ENCODE results near the gene SORCS2. TPM values are rescaled to one million over a fixed set of nuclear protein-coding genes. Genes with fewer than 3 reads are reported as not detected.
A peak's percentile ranks its signal among the peaks of the same experiment; 100 is the strongest.

Gene SORCS2
- total RNA-seq, 1 donor from 2014 or later = 1.2 TPM

DNA sequence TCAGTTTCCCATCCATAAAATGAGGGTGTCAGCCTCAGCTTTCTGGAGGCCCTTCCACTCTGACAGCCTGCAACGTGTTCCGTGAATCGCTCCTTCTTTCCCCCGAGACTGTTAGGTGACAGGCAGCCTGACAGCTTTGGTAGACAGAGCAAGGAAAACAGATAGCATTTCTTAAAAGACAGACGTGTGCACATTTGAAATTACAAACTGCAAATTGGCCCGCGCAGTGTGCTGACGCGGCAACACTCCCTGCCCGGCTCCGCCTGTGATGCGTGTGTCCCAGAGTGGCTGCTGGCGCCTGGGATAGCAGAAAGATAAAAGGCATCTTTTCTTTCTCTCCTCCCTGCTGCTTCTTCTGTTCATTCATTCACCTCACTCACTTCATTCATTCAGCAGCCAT, 502.0 kb downstream of the SORCS2 start:
- ATAC-seq (ENCODE audit: poor library complexity) (no peak), DNase-seq (no peak)
- intact Hi-C loops (cut with DNase I) = no loop called here

DNA sequence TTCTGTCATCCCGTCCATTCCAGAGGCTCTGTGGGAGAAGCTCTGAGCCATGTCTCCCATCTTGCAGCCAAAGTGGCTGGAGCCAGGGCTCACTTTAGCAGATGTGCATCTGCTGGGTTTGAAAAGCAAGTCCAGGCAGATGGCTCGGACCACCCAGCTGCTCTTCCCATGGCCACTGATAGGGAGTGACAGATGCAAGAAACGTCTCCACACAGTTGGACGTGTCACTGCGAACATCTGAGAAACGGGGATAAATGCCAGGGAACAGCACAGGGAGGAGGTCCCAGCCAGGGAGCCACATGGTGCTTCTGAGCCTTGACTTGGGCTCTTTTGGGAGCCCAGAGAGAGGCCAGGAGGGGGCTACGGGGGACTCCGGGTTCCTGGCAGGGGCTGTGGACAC, 505.0 kb downstream of the SORCS2 start:
- DNase-seq (peak; percentile 32), ATAC-seq (ENCODE audit: poor library complexity) (no peak)
- intact Hi-C loops (cut with DNase I) = no loop called here

DNA sequence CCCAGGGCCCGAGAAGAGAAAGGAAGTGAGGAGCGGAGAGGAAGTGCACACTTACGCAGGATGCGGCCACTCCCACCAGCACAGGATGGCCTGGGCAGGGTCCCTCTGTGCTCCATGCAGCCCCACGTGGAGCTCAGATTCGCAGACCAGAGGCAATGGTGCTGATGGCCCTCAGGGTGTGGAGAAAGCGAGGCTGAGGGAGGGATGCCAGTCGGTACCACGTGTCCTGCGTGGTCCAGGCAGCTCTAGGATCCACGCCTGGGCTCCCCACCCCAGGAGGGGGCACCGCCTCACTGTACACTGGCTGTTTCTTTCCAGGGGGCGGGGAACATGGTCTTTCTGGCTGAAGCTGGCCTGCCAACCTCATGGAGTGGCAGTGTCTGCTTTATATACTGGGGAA, 505.5 kb downstream of the SORCS2 start:
- DNase-seq = peak; percentile 36
- intact Hi-C loops (cut with DNase I) = no loop called here
- ATAC-seq (ENCODE audit: poor library complexity) = peak; percentile 11

DNA sequence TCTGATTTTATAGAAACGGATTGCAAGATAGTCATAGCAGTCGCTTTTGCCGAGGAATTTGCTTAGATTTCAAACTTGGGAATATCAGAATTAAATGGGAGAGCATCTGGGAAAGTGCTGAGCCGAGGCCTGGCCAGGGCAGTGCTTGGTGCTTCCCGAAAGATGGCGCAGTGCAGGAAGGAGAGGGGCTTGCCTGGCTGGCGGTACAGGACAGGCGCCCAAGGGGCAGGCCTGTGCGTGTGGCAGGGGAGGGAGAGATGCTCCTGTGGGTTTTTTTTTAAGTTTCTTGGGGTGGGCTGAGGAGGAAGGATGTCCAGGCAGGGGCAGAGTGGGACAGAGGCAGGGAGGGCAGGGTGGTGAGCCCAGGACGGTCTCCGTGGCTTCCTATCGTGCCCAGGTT, 506.2 kb downstream of the SORCS2 start:
- ATAC-seq (ENCODE audit: poor library complexity) (peak; percentile 52), DNase-seq (no peak)
- intact Hi-C loops (cut with DNase I) = no loop called here

DNA sequence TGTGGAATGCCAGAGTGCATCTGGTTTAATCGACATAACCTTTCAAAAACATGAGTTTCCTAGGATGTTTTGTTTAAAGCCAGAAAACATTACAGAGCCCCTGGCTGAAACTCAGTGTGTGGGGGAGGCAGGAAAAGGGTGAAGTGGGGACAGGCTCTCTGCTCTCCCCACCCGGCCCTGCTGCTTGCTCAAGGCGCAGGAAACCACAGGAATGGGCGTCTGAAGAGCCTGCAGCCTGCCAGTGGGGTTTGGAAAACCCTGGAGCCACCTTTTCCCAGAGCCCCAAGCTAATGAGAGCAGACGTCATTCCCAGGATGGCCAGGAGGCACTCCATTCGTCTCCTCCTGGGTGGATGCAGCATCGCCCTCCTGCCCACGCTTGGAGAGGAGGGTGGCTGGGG, 506.7 kb downstream of the SORCS2 start:
- intact Hi-C loops (cut with DNase I) = no loop called here
- ATAC-seq (ENCODE audit: poor library complexity) (peak; percentile 62), DNase-seq (no peak)

DNA sequence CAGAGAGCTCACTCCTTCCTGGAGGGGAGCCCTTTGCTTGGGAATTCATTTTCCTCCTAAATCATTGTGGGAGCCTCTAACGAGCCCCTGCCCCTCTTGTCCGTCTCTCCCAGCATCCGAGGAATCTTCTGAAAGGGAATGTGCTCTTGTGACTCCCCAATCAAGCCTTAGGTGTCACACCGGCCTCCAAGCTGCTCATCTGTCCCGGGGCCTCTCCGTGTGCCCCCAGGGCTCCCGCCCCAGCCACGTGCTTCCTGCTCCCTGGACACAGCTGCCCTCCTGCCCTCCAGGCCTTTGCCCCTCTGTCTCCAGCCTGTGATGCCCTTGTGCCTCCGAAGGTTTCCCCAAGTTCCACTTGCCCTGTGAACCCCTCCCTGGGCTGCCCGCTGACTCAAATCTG, 507.5 kb downstream of the SORCS2 start:
- intact Hi-C loops (cut with DNase I) = no loop called here
- ATAC-seq (ENCODE audit: poor library complexity) = no peak
- DNase-seq = no peak

DNA sequence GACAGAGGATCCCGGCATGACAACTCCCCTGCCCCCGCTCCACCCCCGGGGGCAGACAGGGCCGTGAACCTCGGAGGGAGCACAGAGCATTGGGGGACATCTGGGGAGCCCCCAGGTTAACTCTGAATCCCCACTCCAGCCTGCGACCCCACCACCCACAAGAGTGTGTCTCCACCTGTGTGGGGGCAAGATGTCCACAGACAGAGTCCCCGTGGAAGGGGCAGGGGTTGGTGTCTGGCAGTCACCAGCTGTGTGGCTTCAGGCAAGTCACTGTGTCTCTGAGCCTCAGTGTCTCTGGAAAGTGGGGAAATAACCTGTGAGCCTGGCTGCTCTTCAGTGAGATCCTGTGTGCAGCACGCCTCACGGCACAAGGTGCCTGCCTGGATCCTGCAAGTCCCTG, 508.3 kb downstream of the SORCS2 start:
- no peak for ATAC-seq (ENCODE audit: poor library complexity)
- intact Hi-C loops (cut with DNase I) = no loop called here
- no peak for DNase-seq

DNA sequence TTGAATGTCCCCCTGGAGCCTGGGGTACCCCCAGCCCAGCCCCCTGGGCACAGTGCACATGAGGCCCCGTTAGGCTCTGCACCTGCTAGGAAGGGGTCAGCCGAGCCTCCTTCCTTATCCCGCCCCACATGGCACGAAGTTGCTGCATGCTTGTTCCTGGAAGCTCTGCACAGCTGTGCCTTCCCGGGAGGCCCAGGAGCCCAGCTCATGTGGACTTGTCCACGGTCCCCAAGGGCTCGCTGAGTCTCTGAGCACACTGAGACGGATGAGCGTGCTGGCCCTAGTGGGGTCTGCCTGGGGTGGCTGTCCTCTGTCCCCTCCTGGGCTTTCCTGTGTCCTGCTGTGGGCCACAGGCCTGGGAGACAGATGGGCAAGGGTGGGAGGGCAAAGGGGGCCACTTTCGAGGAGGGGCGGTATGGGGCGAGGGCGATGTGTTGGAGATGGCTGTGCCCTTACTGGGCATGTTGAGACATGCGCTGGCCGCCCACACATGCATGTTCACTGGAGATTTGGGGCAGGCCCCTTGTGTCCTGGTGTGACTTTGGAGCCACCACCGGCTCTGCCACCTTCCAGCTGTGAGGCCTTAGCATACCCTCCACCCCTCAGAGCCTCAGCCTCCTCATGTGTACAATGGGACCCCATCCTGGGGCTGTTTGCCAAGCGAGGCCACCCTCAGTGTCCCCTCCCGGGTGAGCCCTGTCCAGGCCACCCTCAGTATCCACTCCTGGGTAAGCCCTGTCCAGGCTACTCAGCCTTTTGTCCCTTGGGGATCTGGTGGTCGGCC, 509.7 kb downstream of the SORCS2 start:
- DNase-seq (no peak), ATAC-seq (ENCODE audit: poor library complexity) (no peak)
- intact Hi-C loops (cut with DNase I) = no loop called here

DNA sequence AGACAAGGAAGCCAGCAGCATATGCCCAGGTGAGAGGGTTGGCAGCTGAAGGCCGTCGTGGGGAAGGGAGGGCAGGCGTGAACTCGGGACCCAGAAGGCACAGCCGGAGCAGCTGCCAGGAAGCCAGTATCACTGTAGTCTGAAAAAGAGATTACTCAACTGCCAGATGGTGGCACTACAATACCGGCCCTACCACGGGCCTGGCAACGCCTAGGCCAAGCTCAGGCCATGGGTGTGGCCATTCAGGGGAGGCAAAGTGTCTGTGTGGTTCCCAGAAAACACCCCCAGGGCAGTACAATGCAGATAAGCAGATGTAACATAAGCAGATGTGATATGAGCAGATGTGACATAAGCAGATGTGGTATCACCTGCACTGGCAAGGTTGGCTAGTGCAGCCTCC, 511.4 kb downstream of the SORCS2 start:
- DNase-seq (no peak), ATAC-seq (ENCODE audit: poor library complexity) (no peak)
- intact Hi-C loops (cut with DNase I) = no loop called here

DNA sequence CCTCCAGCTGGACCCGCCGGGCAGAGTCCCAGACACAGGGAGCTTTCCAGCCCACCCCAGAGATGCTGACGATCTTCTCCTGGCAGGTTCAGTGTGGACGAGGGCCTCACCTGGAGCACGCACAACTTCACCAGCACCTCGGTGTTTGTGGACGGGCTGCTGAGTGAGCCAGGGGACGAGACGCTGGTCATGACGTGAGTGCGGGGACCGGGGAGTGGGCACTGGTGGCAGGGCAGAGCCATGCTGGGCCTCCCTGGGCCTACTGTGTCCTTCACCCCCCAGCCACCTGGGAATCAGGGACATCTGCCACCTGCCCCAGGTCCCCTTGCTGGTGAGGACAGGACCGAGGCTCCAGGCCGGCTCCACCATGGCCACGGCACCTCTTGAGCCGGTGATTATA, 511.8 kb downstream of the SORCS2 start:
- no peak for ATAC-seq (ENCODE audit: poor library complexity)
- intact Hi-C loops (cut with DNase I) = no loop called here
- no peak for DNase-seq

DNA sequence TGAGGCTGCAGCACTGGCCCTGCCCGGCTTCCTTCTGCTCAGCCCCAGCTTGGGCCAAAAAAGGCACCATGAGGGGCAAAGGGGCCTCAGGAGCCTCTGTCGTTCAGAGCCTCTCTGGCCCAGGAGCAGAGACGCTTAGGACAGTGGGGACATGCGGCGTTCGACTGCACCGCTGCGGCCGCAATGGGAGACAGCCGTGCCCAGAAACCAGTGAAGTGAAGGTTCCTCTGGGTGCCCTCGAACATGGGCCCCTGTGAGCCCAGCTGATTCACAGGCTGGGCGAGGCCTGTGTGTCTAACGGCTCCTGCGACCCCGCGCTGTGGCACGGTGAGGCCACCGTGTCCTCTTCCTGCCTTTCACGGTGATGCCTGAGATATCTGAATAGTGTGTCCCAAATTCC, 512.3 kb downstream of the SORCS2 start:
- intact Hi-C loops (cut with DNase I) = no loop called here
- DNase-seq = no peak
- ATAC-seq (ENCODE audit: poor library complexity) = peak; percentile 9

DNA sequence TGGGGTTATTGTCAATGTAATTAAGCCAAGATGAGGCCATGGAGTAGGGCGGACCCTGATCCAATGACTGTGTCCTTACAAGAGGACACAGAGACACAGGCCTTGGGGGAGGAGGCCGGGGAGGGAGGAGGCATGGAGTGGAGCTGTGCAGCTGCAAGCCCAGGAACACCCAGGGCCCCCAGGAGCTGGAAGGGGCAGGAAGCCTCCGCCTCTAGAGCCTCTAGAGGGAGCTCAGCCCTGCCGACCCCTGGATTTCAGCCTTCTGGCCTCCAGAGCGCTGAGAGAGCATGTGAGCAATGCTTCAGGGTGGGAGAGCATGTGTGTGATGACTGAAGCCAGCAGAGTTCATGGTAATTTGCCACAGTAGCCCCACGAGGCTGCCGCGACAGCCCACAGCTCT, 512.7 kb downstream of the SORCS2 start:
- intact Hi-C loops (cut with DNase I) = no loop called here
- peak; percentile 67 for DNase-seq
- ATAC-seq (ENCODE audit: poor library complexity) = peak; percentile 70

DNA sequence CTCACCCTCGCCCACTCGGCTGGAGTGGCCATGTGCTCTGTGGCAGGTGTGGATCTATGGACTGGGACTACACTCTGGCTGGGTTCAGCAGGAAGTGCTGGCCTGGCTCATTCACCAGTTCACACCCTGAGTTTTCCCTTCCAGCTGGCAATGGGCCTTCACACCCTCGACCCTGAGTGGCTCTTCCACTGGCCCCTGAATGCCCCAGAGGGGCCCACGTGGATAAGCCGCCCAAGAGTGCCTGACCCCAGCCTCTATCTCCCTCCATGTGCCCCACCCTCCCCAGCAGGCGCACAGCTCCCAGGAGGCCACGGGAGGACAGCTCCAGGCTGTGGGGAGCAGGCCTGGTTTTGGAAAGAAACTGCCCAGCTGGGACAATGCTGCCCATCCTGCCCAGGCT, 513.3 kb downstream of the SORCS2 start:
- intact Hi-C loops (cut with DNase I) = no loop called here
- no peak for DNase-seq
- ATAC-seq (ENCODE audit: poor library complexity) = peak; percentile 38

DNA sequence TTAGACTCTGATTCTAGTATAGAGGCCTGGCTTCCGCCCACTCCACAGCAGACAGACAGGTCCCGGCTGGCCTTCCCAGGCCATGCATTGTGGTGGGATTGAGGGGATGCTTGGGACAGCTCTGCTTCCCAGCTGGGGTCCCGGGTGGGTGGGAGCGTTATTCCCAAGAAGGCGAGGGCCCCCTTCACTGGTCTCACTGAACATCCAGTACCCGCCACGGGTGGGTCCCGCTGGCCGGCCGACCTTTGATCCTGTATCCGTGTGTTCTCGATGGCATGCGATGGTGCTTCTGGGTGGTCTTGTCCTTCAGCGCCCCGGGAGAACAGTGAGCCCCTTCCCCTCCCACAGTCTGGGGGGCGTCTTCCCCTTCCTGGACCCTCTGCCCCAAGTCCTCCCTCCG, 515.9 kb downstream of the SORCS2 start:
- intact Hi-C loops (cut with DNase I) = no loop called here
- ATAC-seq (ENCODE audit: poor library complexity) = no peak
- DNase-seq = no peak

DNA sequence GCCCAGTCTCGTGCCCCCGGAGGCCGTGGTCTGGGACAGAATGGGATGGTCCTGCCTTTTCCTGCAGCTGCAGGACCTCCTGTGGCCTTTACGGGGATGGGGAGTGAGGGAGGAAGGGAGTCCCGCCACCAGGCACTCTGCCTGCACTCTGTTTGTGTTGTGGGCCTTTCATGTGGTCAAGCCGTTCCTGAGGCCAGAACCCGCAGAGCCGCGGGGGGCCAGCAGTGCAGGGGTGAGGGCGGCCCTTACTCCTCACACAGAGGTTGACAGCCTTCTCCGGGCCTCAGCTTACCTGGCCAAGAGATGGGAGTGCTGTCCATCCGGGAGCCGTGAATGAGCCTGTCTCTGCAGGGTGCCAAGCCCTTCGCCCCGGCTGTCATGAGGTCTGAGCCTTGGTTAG, 516.6 kb downstream of the SORCS2 start:
- intact Hi-C loops (cut with DNase I) = no loop called here
- DNase-seq = peak; percentile 36
- ATAC-seq (ENCODE audit: poor library complexity) = no peak

DNA sequence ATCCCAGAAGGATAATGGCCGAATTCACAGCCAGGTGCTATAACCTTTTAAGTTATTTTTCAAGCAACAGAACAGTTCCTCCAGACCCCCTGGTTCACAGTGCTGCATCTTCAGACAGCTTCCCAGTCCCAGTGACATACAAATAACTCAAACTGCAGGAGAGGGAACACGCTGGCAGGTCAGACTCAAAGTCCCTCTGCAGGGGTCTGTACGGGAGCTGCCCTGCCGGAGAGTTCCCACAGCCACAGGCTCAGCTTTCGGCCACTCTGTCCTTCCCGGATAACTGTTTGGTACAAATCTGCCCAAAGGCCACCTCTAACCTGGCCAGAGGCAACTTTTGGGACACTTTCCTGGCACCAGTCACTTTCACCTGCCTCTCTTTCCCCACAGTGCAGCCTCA, 517.1 kb downstream of the SORCS2 start:
- no peak for ATAC-seq (ENCODE audit: poor library complexity)
- intact Hi-C loops (cut with DNase I) = no loop called here
- DNase-seq = no peak

DNA sequence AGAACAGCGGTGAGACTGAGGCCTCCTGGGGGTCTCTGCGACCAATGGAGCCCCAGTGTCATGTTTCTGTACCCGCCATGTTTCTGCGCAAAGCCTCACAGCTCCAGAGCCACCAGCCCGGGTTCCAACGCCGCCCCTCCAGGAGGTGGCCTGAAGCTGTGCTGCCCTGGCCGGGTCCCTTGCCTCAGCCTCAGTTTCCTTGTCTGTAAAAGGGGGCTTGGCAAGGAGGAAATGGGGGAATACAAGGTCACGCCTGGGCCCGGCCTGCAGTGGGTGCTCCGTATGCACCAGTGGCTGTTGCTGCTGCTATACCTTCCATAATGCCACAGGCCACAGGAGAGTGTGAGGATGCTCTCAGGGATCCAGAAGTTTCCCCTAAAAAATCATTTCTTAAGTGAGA, 517.8 kb downstream of the SORCS2 start:
- peak; percentile 15 for DNase-seq
- intact Hi-C loops (cut with DNase I) = no loop called here
- no peak for ATAC-seq (ENCODE audit: poor library complexity)

DNA sequence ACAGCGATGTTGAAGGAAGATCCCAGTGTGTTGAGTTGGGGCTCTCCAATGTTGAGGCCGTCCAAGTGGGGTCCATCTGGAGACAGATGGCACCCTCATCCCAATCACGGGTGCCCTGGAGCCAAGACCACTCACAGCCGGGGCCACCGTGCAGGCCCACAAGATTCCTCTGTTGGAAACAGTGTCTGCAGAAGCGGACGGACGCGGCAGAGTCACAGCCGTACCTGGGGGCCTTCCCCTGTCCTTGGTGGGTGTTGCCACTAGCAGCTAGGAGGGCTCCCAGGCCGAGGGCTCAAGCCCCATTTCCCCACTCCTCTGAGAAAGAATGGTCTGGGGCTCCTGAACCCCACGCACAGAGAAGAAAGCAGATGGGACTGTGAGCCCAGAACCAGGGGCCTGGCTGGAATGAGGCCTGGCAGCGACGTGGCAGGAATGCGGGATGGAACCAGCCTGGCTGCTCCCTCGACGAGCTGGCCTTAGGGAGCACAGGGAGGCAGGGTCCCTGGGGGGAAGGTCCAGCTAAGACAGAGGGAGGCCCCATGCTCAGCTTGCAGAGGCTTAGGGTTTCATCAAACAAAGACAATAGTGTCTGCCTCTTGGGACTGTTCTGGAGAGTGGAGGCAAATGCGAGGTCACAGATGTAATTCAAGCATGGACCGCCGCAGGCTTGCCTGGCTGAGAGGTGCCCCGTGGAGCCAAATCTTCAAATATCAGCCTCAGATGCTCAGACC, 518.4 kb downstream of the SORCS2 start:
- DNase-seq (peak; percentile 25), ATAC-seq (ENCODE audit: poor library complexity) (no peak)
- intact Hi-C loops (cut with DNase I) = no loop called here

DNA sequence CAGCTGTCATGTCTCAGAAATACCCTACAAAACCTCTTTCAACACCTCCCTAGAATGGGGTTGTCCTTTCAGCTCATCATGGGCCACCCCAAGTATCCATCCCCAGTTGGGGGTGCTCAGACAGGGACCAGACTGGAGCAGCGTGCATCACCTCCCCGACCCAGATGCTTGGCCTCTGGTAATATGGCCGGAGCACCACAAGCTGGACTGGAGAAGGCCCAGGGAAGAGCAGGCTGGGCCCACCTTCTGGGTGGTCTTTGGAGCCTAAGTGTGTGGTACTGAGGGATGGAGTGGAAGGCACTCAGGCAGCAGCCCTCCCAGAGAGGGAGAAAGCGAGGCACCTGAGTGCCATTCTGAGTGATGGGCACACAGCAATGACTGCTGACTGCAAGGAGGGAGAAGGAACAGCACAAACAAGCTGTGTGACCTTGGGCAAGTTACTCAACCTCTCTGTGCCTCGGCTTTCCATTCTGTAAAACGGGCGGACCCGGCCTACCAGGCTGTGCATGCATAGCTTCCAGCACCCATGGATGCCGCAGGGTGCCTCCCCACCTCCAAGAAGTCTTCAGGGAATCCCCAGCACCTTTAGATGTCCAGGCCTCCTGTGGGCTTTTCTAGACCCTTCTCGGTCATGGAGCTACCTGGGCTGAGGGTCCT, 519.1 kb downstream of the SORCS2 start:
- intact Hi-C loops (cut with DNase I) = no loop called here
- DNase-seq (peak; percentile 17), ATAC-seq (ENCODE audit: poor library complexity) (no peak)

All from Right ventricle myocardium superior (tissue), 1 donor.